ENCODE results near the gene LINGO3. TPM values are rescaled to one million over a fixed set of nuclear protein-coding genes. Genes with fewer than 3 reads are reported as not detected.

Gene LINGO3
- total RNA-seq, 2 donors from 2014 or later, result 0.20 to 1.0 TPM

- H3K9me3 ChIP-seq (ENCODE audit: control insufficient read depth, low read length), result no peaks in the 10 kb centered on the region
- H3K27ac Mint-ChIP-seq, result no peak overlapping the region
- H3K9me3 Mint-ChIP-seq, result no peaks in the 10 kb centered on the region
- H3K9ac ChIP-seq (ENCODE audit: extremely low read depth, low read length, poor library complexity, severe bottlenecking), result peak overlapping the region; percentile 69
- peaks cover 15% of the 10 kb centered on the region for H3K36me3 ChIP-seq (ENCODE audit: control insufficient read depth, insufficient read depth, low read length)
- no peak for TF ChIP-seq CTCF (conservative IDR thresholded peaks at IDR 0.05)
- peaks cover 10% of the 10 kb centered on the region for H3K36me3 Mint-ChIP-seq (ENCODE audit: low read depth)
- H3K4me1 Mint-ChIP-seq, result peaks cover 8% of the 10 kb centered on the region
- peak overlapping the region; percentile 83 for H3K4me3 ChIP-seq (ENCODE audit: low read length)
- peaks cover 7% of the 10 kb centered on the region for H3K4me1 ChIP-seq (ENCODE audit: control insufficient read depth, insufficient read depth, low read length)
- no peaks in the 10 kb centered on the region for H3K27me3 ChIP-seq (ENCODE audit: control insufficient read depth, insufficient read depth, low read length, poor library complexity, severe bottlenecking)
- 89 to 94% methylated on average over 4 of the region's 4 CpGs for WGBS, 2 experiments (ENCODE audit: insufficient coverage in 1 of 2, insufficient read length in 1 of 2)
- H3K27me3 Mint-ChIP-seq (ENCODE audit: insufficient read depth), result no peaks in the 10 kb centered on the region
- no peak for DNase-seq
- H3K27ac ChIP-seq (ENCODE audit: low read depth, low read length), result no peak overlapping the region
- H3K4me3 Mint-ChIP-seq, result peak overlapping the region; percentile 90
Observed at GRCh38 chr19:2268480-2268830, 39.5 kb downstream of the LINGO3 start.

- 83 to 87% methylated on average over 3 to 18 of the region's 18 CpGs for whole genome bisulfite sequencing, 2 experiments (ENCODE audit: insufficient coverage in 1 of 2, insufficient read length in 1 of 2)
- Histone ChIP-seq H3K4me3 (ENCODE audit: low read length) (no peak overlapping the region), H3K27me3 (ENCODE audit: control insufficient read depth, insufficient read depth, low read length, poor library complexity, severe bottlenecking) (no peaks in the 10 kb centered on the region), H3K4me1 (ENCODE audit: control insufficient read depth, insufficient read depth, low read length) (peaks cover under 1% of the 10 kb centered on the region), H3K9me3 (ENCODE audit: control insufficient read depth, low read length) (no peaks in the 10 kb centered on the region), H3K27ac (ENCODE audit: low read depth, low read length) (no peak overlapping the region), H3K36me3 (ENCODE audit: control insufficient read depth, insufficient read depth, low read length) (peaks cover 4% of the 10 kb centered on the region), H3K9ac (ENCODE audit: extremely low read depth, low read length, poor library complexity, severe bottlenecking) (no peak overlapping the region)
- peaks cover under 1% of the 10 kb centered on the region for H3K4me1 Mint-ChIP-seq
- DNase-seq, result no peak
- H3K9me3 Mint-ChIP-seq, result no peaks in the 10 kb centered on the region
- peaks cover 1% of the 10 kb centered on the region for H3K36me3 Mint-ChIP-seq (ENCODE audit: low read depth)
- H3K4me3 Mint-ChIP-seq, result no peak overlapping the region
- no peaks in the 10 kb centered on the region for H3K27me3 Mint-ChIP-seq (ENCODE audit: insufficient read depth)
- TF ChIP-seq CTCF (conservative IDR thresholded peaks at IDR 0.05), result no peak
- H3K27ac Mint-ChIP-seq, result no peak overlapping the region
Observed at GRCh38 chr19:2266183-2266993, 41.6 kb downstream of the LINGO3 start.

GRCh38 chr19:2261438-2262172 lies 46.3 kb downstream of the LINGO3 start:
- TF ChIP-seq CTCF (conservative IDR thresholded peaks at IDR 0.05), result peak; percentile 87
- Mint-ChIP-seq H3K4me1 (no peaks in the 10 kb centered on the region), H3K36me3 (ENCODE audit: low read depth) (no peaks in the 10 kb centered on the region), H3K4me3 (no peak overlapping the region), H3K27me3 (ENCODE audit: insufficient read depth) (peaks cover 1% of the 10 kb centered on the region), H3K27ac (no peak overlapping the region), H3K9me3 (no peaks in the 10 kb centered on the region)
- DNase-seq, result peak; percentile 84
- Histone ChIP-seq H3K9ac (ENCODE audit: extremely low read depth, low read length, poor library complexity, severe bottlenecking) (no peak overlapping the region), H3K9me3 (ENCODE audit: control insufficient read depth, low read length) (no peaks in the 10 kb centered on the region), H3K27ac (ENCODE audit: low read depth, low read length) (no peak overlapping the region), H3K36me3 (ENCODE audit: control insufficient read depth, insufficient read depth, low read length) (no peaks in the 10 kb centered on the region), H3K4me1 (ENCODE audit: control insufficient read depth, insufficient read depth, low read length) (no peaks in the 10 kb centered on the region), H3K4me3 (ENCODE audit: low read length) (no peak overlapping the region), H3K27me3 (ENCODE audit: control insufficient read depth, insufficient read depth, low read length, poor library complexity, severe bottlenecking) (no peaks in the 10 kb centered on the region)
- WGBS, 2 experiments (ENCODE audit: insufficient coverage in 1 of 2, insufficient read length in 1 of 2), result 75 to 87% methylated on average over 5 to 7 of the region's 7 CpGs
